Measurements from ENCODE around the gene EGFL7.

EGFL7 gene

GRCh38 chr9:136644343-136644592 lies 18.4 kb upstream of the EGFL7 start:
- DNase-seq (ENCODE audit: low read depth) = no peak

GRCh38 chr9:136644593-136645351 lies 17.9 kb upstream of the EGFL7 start:
- peak; percentile 47 for DNase-seq (ENCODE audit: low read depth)

- DNase-seq (ENCODE audit: low read depth) = no peak
Measured at GRCh38 chr9:136645352-136645902, 17.3 kb upstream of the EGFL7 start.

GRCh38 chr9:136645903-136646754 lies 16.6 kb upstream of the EGFL7 start:
- no peak for DNase-seq (ENCODE audit: low read depth)

- DNase-seq (ENCODE audit: low read depth) = no peak
Measured at GRCh38 chr9:136646827-136647711, 15.6 kb upstream of the EGFL7 start.

GRCh38 chr9:136648751-136649150 lies 14.0 kb upstream of the EGFL7 start:
- no peak for DNase-seq (ENCODE audit: low read depth)

- no peak for DNase-seq (ENCODE audit: low read depth)
Measured at GRCh38 chr9:136650021-136650420, 12.7 kb upstream of the EGFL7 start.

- DNase-seq (ENCODE audit: low read depth) = no peak
Measured at GRCh38 chr9:136650648-136651047, 12.1 kb upstream of the EGFL7 start.

- DNase-seq (ENCODE audit: low read depth) = no peak
Measured at GRCh38 chr9:136651860-136652259, 10.9 kb upstream of the EGFL7 start.

- no peak for DNase-seq (ENCODE audit: low read depth)
Measured at GRCh38 chr9:136653323-136654079, 9.2 kb upstream of the EGFL7 start.

GRCh38 chr9:136654820-136655535 lies 7.7 kb upstream of the EGFL7 start:
- no peak for DNase-seq (ENCODE audit: low read depth)

GRCh38 chr9:136655536-136656182 lies 7.1 kb upstream of the EGFL7 start:
- no peak for DNase-seq (ENCODE audit: low read depth)

GRCh38 chr9:136656183-136656738 lies 6.5 kb upstream of the EGFL7 start:
- DNase-seq (ENCODE audit: low read depth) = no peak

GRCh38 chr9:136656795-136657611 lies 5.7 kb upstream of the EGFL7 start:
- DNase-seq (ENCODE audit: low read depth) = no peak

- DNase-seq (ENCODE audit: low read depth) = no peak
Measured at GRCh38 chr9:136657974-136658848, 4.5 kb upstream of the EGFL7 start.

- no peak for DNase-seq (ENCODE audit: low read depth)
Measured at GRCh38 chr9:136658849-136659535, 3.7 kb upstream of the EGFL7 start.
